Astrocyte (in vitro differentiated cells and primary cell): ENCODE measurements around the gene TMEM44. TPM values are rescaled to one million over a fixed set of nuclear protein-coding genes. Genes with fewer than 3 reads are reported as not detected.

Source experiments
- DNase-seq: peaks from one replicate; pipeline ENCODE4 v3.0.0-alpha.2; 2010; ENCODE audit warnings: low read depth
- FAIRE-seq: peaks from 2 replicates; lab custom pipeline; 2011; peaks lifted over from hg19 to GRCh38; lab: Jason Lieb, UNC
- H2AFZ ChIP-seq: 2 replicates; pipeline ENCODE4 v1.6.0; 2012; ENCODE audit warnings: low read depth, low read length, inconsistent platforms
- H3K27ac ChIP-seq: 2 replicates; pipeline ENCODE4 v1.5.1; 2011; ENCODE audit warnings: low read depth, low read length, inconsistent platforms
- H3K27me3 ChIP-seq: 2 replicates; pipeline ENCODE4 v1.6.0; 2011; ENCODE audit warnings: low read length, inconsistent platforms; ENCODE audit not compliant: insufficient read depth
- H3K36me3 ChIP-seq: 2 replicates; pipeline ENCODE4 v1.5.1; 2011; ENCODE audit warnings: low read length, inconsistent platforms; ENCODE audit not compliant: insufficient read depth
- H3K4me1 ChIP-seq: 2 replicates; pipeline ENCODE4 v1.5.1; 2011; ENCODE audit warnings: low read length, inconsistent platforms; ENCODE audit not compliant: insufficient read depth
- H3K4me2 ChIP-seq: 2 replicates; pipeline ENCODE4 v1.6.0; 2012; ENCODE audit warnings: low read length, inconsistent platforms
- H3K4me3 ChIP-seq: 2 replicates; pipeline ENCODE4 v1.5.1; 2011; ENCODE audit warnings: low read depth, mild to moderate bottlenecking, low read length, inconsistent platforms; ENCODE audit not compliant: insufficient read depth
- H3K79me2 ChIP-seq: 2 replicates; pipeline ENCODE4 v1.6.0; 2012; ENCODE audit warnings: mild to moderate bottlenecking, low read length, inconsistent platforms; ENCODE audit not compliant: insufficient read depth
- H3K9ac ChIP-seq: 2 replicates; pipeline ENCODE4 v1.6.0; 2012; ENCODE audit warnings: mild to moderate bottlenecking, low read length, inconsistent platforms
- H3K9me3 ChIP-seq: 2 replicates; pipeline ENCODE4 v1.5.1; 2012; ENCODE audit warnings: low read depth, mild to moderate bottlenecking, low read length, inconsistent platforms; ENCODE audit not compliant: insufficient read depth
- H4K20me1 ChIP-seq: 2 replicates; pipeline ENCODE4 v1.6.0; 2012; ENCODE audit warnings: low read length, inconsistent platforms; ENCODE audit not compliant: insufficient read depth
- H3K27ac Mint-ChIP-seq: one replicate; pipeline ENCODE4 v1.8.0; 2021; ENCODE audit warnings: mild to moderate bottlenecking, mixed read lengths; ENCODE audit not compliant: unreplicated experiment
- H3K27me3 Mint-ChIP-seq: one replicate; pipeline ENCODE4 v1.8.0; 2021; ENCODE audit warnings: low read depth, mixed read lengths; ENCODE audit not compliant: unreplicated experiment
- H3K36me3 Mint-ChIP-seq: one replicate; pipeline ENCODE4 v1.8.0; 2021; ENCODE audit warnings: low read depth, mixed read lengths; ENCODE audit not compliant: unreplicated experiment
- H3K4me1 Mint-ChIP-seq: one replicate; pipeline ENCODE4 v1.8.0; 2021; ENCODE audit warnings: low read depth, mixed read lengths; ENCODE audit not compliant: unreplicated experiment
- H3K4me3 Mint-ChIP-seq: one replicate; pipeline ENCODE4 v1.8.0; 2021; ENCODE audit warnings: mild to moderate bottlenecking, moderate library complexity, mixed read lengths; ENCODE audit not compliant: unreplicated experiment
- H3K9me3 Mint-ChIP-seq: one replicate; pipeline ENCODE4 v1.8.0; 2021; ENCODE audit warnings: mild to moderate bottlenecking, mixed read lengths; ENCODE audit not compliant: unreplicated experiment
- CTCF ChIP-seq: IDR thresholded peaks from 2 replicates; pipeline ENCODE4 v1.5.1; 2011; ENCODE audit warnings: low read depth, mild to moderate bottlenecking, inconsistent platforms, low read length, moderate library complexity; ENCODE audit not compliant: insufficient read depth
- EZH2 ChIP-seq: IDR thresholded peaks from 2 replicates; pipeline ENCODE4 v1.6.1; 2012; ENCODE audit warnings: mild to moderate bottlenecking, low read length, inconsistent platforms; ENCODE audit not compliant: insufficient read depth
- total RNA-seq: library from RNA; stranded (reverse); gene quantifications from 2 replicates; pipeline ENCODE4 v1.2.1, GENCODE V29; 2021

TMEM44 gene
- total RNA-seq, 1 donor from 2014 or later, result 9.8 TPM

- Histone ChIP-seq H3K4me3 (no peak overlapping the region), H4K20me1 (no peaks in the 10 kb centered on the region), H3K27me3 (no peaks in the 10 kb centered on the region), H3K79me2 (peaks cover 16% of the 10 kb centered on the region), H3K4me2 (no peak overlapping the region), H2AFZ (no peak overlapping the region), H3K36me3 (peaks cover 11% of the 10 kb centered on the region), H3K9ac (peak overlapping the region; percentile 85), H3K27ac (peak overlapping the region; percentile 96), H3K4me1 (peaks cover 42% of the 10 kb centered on the region), H3K9me3 (no peaks in the 10 kb centered on the region)
- DNase-seq, result no peak
- Mint-ChIP-seq H3K27ac (no peak overlapping the region), H3K9me3 (peaks cover 8% of the 10 kb centered on the region), H3K4me1 (peaks cover 15% of the 10 kb centered on the region), H3K4me3 (peak overlapping the region; percentile 95), H3K27me3 (no peaks in the 10 kb centered on the region), H3K36me3 (peaks cover 13% of the 10 kb centered on the region)
- no peak for FAIRE-seq
- TF ChIP-seq EZH2 (no peak), CTCF (no peak)
Measured at GRCh38 chr3:194585880-194586281, 47.3 kb downstream of the TMEM44 start.

GRCh38 chr3:194584866-194585265 is 48.4 kb downstream of the TMEM44 start:
- Mint-ChIP-seq H3K27ac (peak overlapping the region; percentile 55), H3K4me3 (peak overlapping the region; percentile 95), H3K36me3 (peaks cover 13% of the 10 kb centered on the region), H3K4me1 (peaks cover 15% of the 10 kb centered on the region), H3K9me3 (peaks cover 8% of the 10 kb centered on the region), H3K27me3 (no peaks in the 10 kb centered on the region)
- Histone ChIP-seq H3K4me1 (peaks cover 42% of the 10 kb centered on the region), H3K9me3 (no peaks in the 10 kb centered on the region), H2AFZ (no peak overlapping the region), H3K36me3 (peaks cover 11% of the 10 kb centered on the region), H4K20me1 (no peaks in the 10 kb centered on the region), H3K27me3 (no peaks in the 10 kb centered on the region), H3K79me2 (peaks cover 16% of the 10 kb centered on the region), H3K9ac (no peak overlapping the region), H3K4me3 (peak overlapping the region; percentile 77), H3K4me2 (peak overlapping the region; percentile 87), H3K27ac (peak overlapping the region; percentile 95)
- FAIRE-seq (no peak), DNase-seq (peak; percentile 20)
- no peak for TF ChIP-seq CTCF
- TF ChIP-seq EZH2, result no peak

GRCh38 chr3:194584320-194584776 is 48.9 kb downstream of the TMEM44 start:
- H4K20me1 ChIP-seq, result no peaks in the 10 kb centered on the region
- H3K27ac ChIP-seq, result peak overlapping the region; percentile 95
- no peak for TF ChIP-seq EZH2
- no peak for TF ChIP-seq CTCF
- peaks cover 44% of the 10 kb centered on the region for H3K4me1 ChIP-seq
- Mint-ChIP-seq H3K9me3 (peaks cover 8% of the 10 kb centered on the region), H3K27ac (peak overlapping the region; percentile 98), H3K36me3 (peaks cover 13% of the 10 kb centered on the region), H3K4me3 (peak overlapping the region; percentile 95), H3K27me3 (no peaks in the 10 kb centered on the region), H3K4me1 (peaks cover 15% of the 10 kb centered on the region)
- peak overlapping the region; percentile 87 for H3K4me2 ChIP-seq
- H2AFZ ChIP-seq, result peak overlapping the region; percentile 49
- FAIRE-seq, result no peak
- H3K9me3 ChIP-seq, result no peaks in the 10 kb centered on the region
- DNase-seq, result no peak
- H3K9ac ChIP-seq, result peak overlapping the region; percentile 95
- peaks cover 8% of the 10 kb centered on the region for H3K36me3 ChIP-seq
- peaks cover 16% of the 10 kb centered on the region for H3K79me2 ChIP-seq
- H3K4me3 ChIP-seq, result peak overlapping the region; percentile 77
- no peaks in the 10 kb centered on the region for H3K27me3 ChIP-seq
